Measurements from ENCODE around the gene CLIP2. TPM values are rescaled to one million over a fixed set of nuclear protein-coding genes. Genes with fewer than 3 reads are reported as not detected.
A peak's percentile ranks its signal among the peaks of the same experiment; 100 is the strongest.

CLIP2 gene
- total RNA-seq, 1 experiment from 2014 or later: 21.6 TPM

- TF ChIP-seq, protein P1, sequence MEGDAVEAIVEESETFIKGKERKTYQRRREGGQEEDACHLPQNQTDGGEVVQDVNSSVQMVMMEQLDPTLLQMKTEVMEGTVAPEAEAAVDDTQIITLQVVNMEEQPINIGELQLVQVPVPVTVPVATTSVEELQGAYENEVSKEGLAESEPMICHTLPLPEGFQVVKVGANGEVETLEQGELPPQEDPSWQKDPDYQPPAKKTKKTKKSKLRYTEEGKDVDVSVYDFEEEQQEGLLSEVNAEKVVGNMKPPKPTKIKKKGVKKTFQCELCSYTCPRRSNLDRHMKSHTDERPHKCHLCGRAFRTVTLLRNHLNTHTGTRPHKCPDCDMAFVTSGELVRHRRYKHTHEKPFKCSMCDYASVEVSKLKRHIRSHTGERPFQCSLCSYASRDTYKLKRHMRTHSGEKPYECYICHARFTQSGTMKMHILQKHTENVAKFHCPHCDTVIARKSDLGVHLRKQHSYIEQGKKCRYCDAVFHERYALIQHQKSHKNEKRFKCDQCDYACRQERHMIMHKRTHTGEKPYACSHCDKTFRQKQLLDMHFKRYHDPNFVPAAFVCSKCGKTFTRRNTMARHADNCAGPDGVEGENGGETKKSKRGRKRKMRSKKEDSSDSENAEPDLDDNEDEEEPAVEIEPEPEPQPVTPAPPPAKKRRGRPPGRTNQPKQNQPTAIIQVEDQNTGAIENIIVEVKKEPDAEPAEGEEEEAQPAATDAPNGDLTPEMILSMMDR (conservative IDR thresholded peaks at IDR 0.05): no peak
- WGBS (ENCODE audit: extremely low coverage, insufficient read length, low lambda C conversion rate): no CpG with 5 or more reads among the region's 10 CpGs
- H4K5ac ChIP-seq (ENCODE audit: insufficient read length, low read depth, low read length): no peak overlapping the region
- H3K79me2 ChIP-seq (ENCODE audit: insufficient read depth, low read length): no peaks in the 10 kb centered on the region; the same call in 1 of the 2 replicates
- H3K4me2 ChIP-seq (ENCODE audit: insufficient read depth, insufficient read length, low read length): no peak overlapping the region
- H3K4me1 ChIP-seq (ENCODE audit: insufficient read depth, low read length): no peaks in the 10 kb centered on the region; the same call in 1 of the 2 replicates
- no peak overlapping the region; a peak in 1 of 5 replicates for H3K4me3 Mint-ChIP-seq
- H3K23ac ChIP-seq (ENCODE audit: insufficient read length, low read depth, low read length): no peak overlapping the region
- no peak overlapping the region for H2BK5ac ChIP-seq (ENCODE audit: insufficient read length, low read length)
- H3K4ac ChIP-seq (ENCODE audit: low read depth, low read length): no peak overlapping the region
- H2BK20ac ChIP-seq (ENCODE audit: low read depth, low read length, poor library complexity, severe bottlenecking): no peak overlapping the region
- H4K91ac ChIP-seq (ENCODE audit: insufficient read length, low read depth, low read length): no peak overlapping the region
- no peak overlapping the region for H2BK120ac ChIP-seq (ENCODE audit: low read depth, low read length, poor library complexity, severe bottlenecking)
- peaks cover 0 to 3% (median 0%) of the 10 kb centered on the region in 3 experiments; a peak in 3 of 7 replicates for H3K36me3 Mint-ChIP-seq (ENCODE audit: insufficient read depth in 1 of 3, low read depth in 3 of 3)
- no peaks in the 10 kb centered on the region for H3K9me3 ChIP-seq (ENCODE audit: control insufficient read depth, low read depth, low read length)
- no peak overlapping the region for H2AFZ ChIP-seq (ENCODE audit: low read length)
- no peaks in the 10 kb centered on the region for H3K27me3 Mint-ChIP-seq (ENCODE audit: low read depth)
- no peaks in the 10 kb centered on the region for H3K27me3 ChIP-seq (ENCODE audit: insufficient read depth, low read length)
- H3K9ac ChIP-seq (ENCODE audit: extremely low read depth, insufficient read length, low read length): no peak overlapping the region
- no peak overlapping the region for H3K14ac ChIP-seq (ENCODE audit: insufficient read depth, low read length)
- no peak overlapping the region for H3K18ac ChIP-seq (ENCODE audit: insufficient read length, low read depth, low read length)
- no peak overlapping the region for H2AK5ac ChIP-seq (ENCODE audit: insufficient read length, low read length)
- peaks cover 2% of the 10 kb centered on the region for H3K79me1 ChIP-seq (ENCODE audit: insufficient read depth, low read depth, low read length, poor library complexity, severe bottlenecking)
- no peak for DNase-seq
- no peaks in the 10 kb centered on the region for H3K9me3 Mint-ChIP-seq
- peaks cover 9 to 10% of the 10 kb centered on the region in 2 experiments; a peak in 3 of 4 replicates for H3K4me1 Mint-ChIP-seq
- H2BK15ac ChIP-seq (ENCODE audit: low read depth, low read length): no peak overlapping the region
- no peak overlapping the region for H3K56ac ChIP-seq (ENCODE audit: insufficient read length, low read depth, low read length)
- H3K27ac ChIP-seq (ENCODE audit: insufficient read length, low read depth, low read length): no peak overlapping the region
- peak overlapping the region; percentile 14 to 96 (median 82); a peak in 4 of 7 replicates for H3K27ac Mint-ChIP-seq
- no peak overlapping the region for H2BK12ac ChIP-seq (ENCODE audit: insufficient read length, low read depth, low read length)
- H4K20me1 ChIP-seq (ENCODE audit: control insufficient read depth, insufficient read depth, insufficient read length): no peaks in the 10 kb centered on the region
- no peak overlapping the region for H3T11ph ChIP-seq (ENCODE audit: low read length)
- H3K23me2 ChIP-seq (ENCODE audit: insufficient read length, low read depth, low read length, poor library complexity, severe bottlenecking): no peaks in the 10 kb centered on the region
- no peak overlapping the region for H4K8ac ChIP-seq (replicated peaks; ENCODE audit: insufficient read length, low read depth, low read length)
These were observed 18.7 kb downstream of the CLIP2 start for GRCh38 chr7:74307738-74308505.

All from H9 (cell line).